HT-29 (cell line): Measurements from ENCODE around the gene ZNF92. TPM values are rescaled to one million over a fixed set of nuclear protein-coding genes. Genes with fewer than 3 reads are reported as not detected.
"Not testable (repeated sequence)": the region's sequence is repeated elsewhere in the genome, so short reads cannot be mapped to it uniquely, and the experiment has no call there.

ENCODE experiments used
- DNase-seq: peaks from one replicate; pipeline ENCODE4 v3.0.0-alpha.2; 2015; ENCODE audit warnings: low spot score
- total RNA-seq: library from RNA; depleted of rRNA; stranded (reverse); fragments of >200 nt; shearing (Covaris generic); gene quantifications from 2 replicates; pipeline ENCODE4 v1.2.3, GENCODE V29; 2014

Gene ZNF92
- total RNA-seq, 1 experiment from 2014 or later, result 2.7 TPM

DNA sequence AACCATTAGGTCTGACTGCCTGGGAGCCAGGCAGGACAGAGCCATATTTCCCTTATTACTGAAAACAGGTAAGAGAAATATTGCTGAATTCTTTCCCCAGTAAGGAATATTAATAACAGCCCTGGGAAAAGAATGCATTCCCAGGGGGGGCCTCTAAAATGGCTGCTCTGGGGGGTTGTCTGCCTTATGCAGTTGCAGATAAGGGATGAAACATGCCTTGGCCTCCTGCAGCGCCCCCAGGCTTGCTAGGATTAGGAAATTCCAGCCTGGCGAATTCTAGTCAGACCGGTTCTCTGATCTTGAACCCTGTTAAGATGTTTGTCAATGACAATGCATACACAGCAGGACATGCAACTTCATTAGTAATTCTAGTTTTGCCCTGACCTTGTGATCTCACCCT is 49.6 kb downstream of the ZNF92 start:
- not testable (repeated sequence) for DNase-seq

DNA sequence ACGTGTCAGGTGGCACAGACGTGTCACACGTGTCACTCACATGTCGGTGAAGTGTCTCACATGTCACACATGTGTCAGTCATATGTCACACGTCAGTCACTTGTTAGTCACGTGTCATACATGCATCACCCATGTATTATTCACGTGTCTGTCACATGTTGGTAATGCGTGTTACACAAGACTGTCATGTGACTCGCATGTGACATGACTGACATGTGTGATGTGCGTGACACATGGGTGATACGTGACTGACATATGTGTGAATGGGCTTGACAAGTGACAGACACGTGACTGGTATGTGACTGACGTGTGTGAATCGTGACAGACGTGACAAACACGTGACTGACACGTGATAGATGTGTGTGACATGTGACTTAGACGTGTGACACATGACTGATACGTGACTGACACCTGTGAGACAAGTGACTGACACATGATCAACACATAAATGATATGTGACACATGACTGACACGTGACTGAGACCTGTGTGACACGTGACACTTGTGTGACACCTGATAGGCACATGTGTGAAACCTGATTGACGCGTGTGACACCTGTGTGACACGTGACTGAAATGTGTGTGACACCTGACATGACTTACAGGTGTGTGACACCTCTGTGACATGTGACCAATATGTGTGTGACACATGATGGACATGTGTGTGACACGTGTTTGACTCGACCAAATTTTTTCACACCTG is 56.1 kb downstream of the ZNF92 start:
- no peak for DNase-seq

- no peak for DNase-seq
Measured at GRCh38 chr7:65430344-65431186, 56.9 kb downstream of the ZNF92 start.

GRCh38 chr7:65434307-65434706 is 60.7 kb downstream of the ZNF92 start:
- DNase-seq, result no peak

DNA sequence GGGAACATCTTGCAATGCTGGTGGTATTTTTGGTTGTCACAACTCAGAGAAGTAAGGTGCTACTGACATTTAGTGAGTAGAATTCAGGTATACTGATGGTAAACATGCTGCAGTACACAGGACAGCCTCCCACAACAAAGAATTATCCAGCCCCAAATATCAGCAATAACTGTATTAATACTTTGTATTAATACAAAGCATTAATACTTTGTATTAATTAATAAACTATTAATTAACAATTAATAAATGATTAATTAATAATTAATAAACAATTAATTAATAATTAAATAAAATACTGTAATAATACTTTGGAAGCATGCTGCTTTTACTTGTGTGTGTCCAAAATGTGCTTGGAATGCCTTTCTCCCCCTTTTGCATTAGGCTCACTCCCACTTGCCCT is 62.5 kb downstream of the ZNF92 start:
- DNase-seq, result no peak

DNA sequence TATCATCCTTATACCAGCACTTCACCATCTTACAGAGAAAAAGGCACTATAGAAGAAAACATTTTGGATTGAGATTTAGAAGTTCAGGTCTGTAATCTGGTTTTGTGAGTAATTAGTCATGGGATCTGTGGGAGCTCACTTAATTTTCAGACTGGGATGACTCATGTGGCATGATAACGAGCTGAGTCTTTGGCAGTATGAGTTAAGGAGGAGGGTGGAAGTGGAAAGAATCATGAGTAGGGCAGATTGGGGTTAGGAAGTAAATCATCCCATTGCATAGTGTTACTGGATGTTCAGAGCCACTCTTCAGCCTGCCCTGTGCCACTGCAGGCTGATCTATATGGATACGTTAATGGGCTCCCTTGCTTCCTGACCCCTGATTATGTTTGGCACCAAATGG is 64.9 kb downstream of the ZNF92 start:
- no peak for DNase-seq

DNA sequence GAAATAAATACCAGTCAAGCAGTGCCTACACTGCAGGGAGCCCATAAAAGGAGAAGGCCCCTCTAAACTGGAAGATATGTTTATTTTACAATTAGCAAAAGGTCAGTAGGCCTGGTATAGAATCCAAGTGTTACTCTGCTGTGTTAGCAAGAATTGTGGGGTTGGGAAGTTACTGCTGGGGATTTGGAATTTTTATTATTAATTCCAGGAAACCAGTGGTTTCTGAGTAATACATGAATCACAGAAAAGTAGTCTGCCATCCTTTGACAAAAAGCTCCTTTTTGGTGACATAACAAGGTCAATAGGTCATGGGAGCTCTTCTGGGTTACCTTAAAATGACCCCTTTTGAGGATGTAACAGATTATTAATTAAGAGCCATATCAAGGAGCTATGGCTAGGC is 67.4 kb downstream of the ZNF92 start:
- DNase-seq, result no peak

DNA sequence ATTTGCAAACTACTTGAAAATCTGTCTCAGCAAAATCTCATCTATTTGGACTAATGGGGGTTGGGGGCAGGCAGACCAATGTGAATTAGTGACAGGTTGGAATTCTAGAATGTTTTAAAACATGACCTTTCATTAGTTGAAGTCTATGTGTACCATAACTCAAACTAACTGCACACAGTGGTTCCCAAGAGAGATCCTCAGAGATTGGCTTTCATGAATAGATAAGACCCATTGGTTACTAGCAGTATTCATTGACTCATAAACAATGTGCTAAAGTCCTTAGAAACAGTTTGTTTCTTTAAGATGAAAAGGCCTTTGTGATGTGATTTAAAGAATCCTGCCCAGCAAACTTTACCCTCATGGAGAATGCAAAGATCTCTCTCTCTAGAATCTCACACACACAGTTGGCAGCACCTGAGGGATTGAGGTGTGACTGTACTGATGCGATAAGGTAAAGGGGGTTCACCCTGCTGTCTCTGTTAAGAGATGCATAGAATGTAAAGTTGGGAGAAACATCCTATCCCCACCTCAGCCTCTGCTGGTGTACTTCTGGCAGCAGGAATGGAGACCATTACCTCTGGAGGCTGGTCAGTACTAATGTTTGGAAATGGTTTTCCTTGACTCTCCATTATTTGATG is 70.7 kb downstream of the ZNF92 start:
- no peak for DNase-seq

DNA sequence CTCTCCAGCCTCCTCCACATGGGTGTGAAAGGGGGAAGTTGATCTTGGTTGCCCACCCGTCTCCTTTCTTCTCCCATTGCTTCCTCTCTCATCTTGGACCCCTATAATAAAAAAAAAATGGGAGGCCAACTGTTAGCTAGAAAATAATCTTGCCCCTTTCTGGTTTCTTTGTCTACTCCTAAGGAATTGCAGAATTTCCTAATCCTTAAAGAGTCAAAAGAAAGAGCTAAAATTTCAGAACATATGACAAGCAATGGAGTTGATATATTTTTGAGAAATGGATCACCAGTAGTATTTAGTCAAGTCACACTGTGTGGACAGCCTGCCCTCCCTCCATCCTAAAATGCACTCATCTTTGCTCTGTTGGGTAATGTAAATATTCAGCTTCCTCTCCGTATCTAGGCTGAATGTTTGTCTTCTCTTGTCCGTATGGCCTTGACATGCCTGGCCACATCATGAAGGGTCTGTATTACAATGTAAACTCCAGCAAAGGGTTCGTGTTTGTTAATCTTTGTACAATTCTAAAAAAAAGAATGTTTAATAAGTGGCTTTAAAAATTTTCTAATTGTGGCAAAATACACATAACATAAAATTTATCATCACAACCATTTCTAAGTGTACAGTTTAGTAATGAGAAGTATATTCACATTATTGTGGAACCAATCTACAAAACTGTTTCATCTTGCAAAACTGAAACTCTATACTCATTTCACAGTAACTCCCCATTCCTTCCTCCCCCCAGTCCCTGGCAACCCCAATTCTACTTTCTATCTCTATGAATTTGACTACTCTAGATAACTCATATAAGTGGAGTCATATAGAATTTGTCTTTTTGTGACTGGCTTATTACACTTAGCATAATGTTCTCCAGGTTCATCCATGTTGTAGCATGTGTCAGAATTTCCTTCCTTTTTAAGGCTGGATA is 71.5 kb downstream of the ZNF92 start:
- no peak for DNase-seq

GRCh38 chr7:65447041-65447440 is 73.4 kb downstream of the ZNF92 start:
- peak; percentile 21 for DNase-seq

DNA sequence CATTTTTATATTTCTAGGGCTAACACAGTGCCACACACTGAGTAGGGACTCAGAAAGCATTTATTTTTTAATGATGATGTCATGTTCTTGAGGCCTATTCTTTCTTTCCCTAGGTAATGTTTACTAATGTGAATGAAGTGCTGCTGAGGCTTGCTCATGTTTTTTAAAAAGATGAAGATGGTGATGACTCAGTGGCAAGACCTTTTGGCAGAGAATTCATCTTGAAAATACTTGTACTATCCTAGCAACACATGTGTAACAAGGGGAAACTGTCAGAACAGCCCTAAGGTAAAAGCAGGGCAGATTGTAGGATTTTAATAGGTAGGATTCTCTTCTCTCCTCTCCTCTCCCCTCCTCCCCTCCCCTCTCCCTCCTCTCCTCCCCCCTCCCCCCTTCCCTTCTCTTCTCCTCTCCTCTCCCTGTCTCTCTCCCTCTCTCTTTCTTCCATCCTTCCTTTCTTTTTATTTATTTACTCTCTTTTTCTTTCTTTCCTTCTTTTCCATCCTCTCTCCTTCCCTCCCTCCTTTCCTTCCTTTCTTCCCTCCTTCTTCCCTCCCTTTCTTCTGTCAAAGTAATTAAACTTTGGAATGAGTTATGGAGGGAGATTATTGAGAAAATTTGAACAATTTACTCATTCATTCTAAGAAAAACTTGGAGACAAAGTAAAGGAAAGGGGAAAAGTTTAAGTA is 75.3 kb downstream of the ZNF92 start:
- no peak for DNase-seq

DNA sequence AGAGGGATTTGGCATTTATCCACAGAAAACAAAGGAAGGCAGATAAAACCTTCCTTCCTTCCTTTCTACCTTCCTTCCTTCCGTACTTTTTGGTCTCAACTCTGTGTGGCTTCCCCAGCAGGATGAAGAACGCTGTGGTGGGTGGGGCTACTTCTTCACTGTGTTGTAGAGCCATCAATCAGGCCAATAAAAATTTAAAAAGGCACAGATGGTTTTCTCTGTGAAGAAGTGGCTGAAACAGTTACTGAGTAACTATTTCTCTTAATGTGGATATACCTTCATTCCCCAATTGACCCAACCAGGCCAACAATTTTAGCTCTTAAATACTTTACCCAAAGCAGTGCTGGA is 75.8 kb downstream of the ZNF92 start:
- no peak for DNase-seq
